ENCODE results near the gene C10orf71.

DNA sequence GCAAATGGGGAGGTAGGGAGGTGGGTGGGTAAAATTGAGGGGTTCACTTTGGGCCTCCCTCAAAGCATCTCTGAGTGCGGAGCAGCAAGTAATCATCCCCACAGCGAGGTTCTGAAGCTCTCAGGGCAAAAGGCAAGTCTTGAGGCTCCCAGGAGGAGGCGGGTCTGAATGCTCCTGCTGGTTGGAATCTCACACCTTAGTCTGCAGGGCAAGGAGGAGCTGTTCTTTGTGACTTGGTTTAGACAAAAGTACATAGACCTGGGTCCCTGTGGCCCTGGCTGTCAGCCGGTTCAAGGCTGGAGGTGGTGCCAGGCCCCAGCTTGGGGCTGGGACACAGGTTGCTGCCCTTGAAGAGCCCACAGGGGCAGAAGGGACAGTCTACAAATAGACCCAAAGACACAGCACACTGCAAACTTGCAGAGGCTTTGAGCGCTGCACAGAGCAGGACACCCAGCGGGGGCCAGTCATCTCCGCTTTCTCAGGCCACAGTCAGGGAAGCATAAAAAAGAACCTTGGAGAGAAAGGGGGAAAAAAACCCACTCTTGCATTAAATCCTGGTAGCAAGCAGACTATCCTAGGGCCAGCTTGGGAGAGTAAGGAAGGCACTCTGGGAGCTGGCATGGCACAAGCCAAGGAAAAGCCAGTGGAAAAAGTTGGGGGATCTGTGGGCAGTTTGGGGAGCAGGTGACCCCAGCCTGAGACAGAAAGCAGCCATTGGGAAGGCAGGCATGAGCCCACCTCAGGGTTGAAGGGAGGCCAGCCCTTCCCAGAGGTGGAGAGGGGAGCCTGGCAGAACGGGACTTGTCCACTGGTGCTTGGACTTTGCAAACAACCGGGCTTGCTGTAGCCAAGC lies 926 bp upstream of the C10orf71 start:
- TF ChIP-seq, protein P1, sequence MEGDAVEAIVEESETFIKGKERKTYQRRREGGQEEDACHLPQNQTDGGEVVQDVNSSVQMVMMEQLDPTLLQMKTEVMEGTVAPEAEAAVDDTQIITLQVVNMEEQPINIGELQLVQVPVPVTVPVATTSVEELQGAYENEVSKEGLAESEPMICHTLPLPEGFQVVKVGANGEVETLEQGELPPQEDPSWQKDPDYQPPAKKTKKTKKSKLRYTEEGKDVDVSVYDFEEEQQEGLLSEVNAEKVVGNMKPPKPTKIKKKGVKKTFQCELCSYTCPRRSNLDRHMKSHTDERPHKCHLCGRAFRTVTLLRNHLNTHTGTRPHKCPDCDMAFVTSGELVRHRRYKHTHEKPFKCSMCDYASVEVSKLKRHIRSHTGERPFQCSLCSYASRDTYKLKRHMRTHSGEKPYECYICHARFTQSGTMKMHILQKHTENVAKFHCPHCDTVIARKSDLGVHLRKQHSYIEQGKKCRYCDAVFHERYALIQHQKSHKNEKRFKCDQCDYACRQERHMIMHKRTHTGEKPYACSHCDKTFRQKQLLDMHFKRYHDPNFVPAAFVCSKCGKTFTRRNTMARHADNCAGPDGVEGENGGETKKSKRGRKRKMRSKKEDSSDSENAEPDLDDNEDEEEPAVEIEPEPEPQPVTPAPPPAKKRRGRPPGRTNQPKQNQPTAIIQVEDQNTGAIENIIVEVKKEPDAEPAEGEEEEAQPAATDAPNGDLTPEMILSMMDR (IDR thresholded peaks at IDR 0.05; ENCODE audit: insufficient read depth, low read depth, low read length) = no peak
- no peak for TF ChIP-seq EZH2 (IDR thresholded peaks at IDR 0.05; ENCODE audit: insufficient read depth, low read length)

Measured in astrocyte (in vitro differentiated cells and primary cell).